PC-3 (cell line): ENCODE results near the gene STAG3. TPM values are rescaled to one million over a fixed set of nuclear protein-coding genes. Genes with fewer than 3 reads are reported as not detected.

Source experiments
- ATAC-seq: fragments of 200-7000 bp; cut with Tn5 transposase; 2 replicates; pipeline ENCODE4 v1.9.1; 2020; ENCODE audit warnings: mild to moderate bottlenecking, moderate library complexity
- BruUV-seq: library from RNA; stranded (reverse); fragments of 400-500 nt; replicated peaks from 2 replicates; lab custom pipeline; 2021; lab: Mats Ljungman, UMichigan
- CTCF ChIA-PET: fragments of 300-600 bp; sonication (Branson Sonifier 250); formaldehyde crosslinking; loops from one replicate; lab custom pipeline; 2022; ENCODE audit warnings: antibody characterized with exemption; lab: Charles Lee
- POLR2A ChIA-PET: fragments of 300-600 bp; sonication (Branson Sonifier 250); formaldehyde crosslinking; loops from one replicate; lab custom pipeline; 2022; ENCODE audit warnings: antibody characterized with exemption; ENCODE audit not compliant: unreplicated experiment; lab: Charles Lee
- DNase-seq: peaks from one replicate; pipeline ENCODE4 v3.0.0-alpha.2; 2015
- H2AFZ ChIP-seq: fragments of 300-600 bp; sonication (generic); 2 replicates; pipeline ENCODE4 v1.6.0; 2016; ENCODE audit warnings: antibody characterized with exemption, low read length
- H3F3A ChIP-seq: fragments of 300-600 bp; sonication (generic); one replicate; pipeline ENCODE4 v1.6.0; 2017; ENCODE audit warnings: antibody characterized with exemption, low read length, control low read depth, mild to moderate bottlenecking; ENCODE audit not compliant: unreplicated experiment
- H3K27ac ChIP-seq: fragments of 300-600 bp; sonication (generic); 2 replicates; pipeline ENCODE4 v1.5.1; 2016; ENCODE audit warnings: mild to moderate bottlenecking, low read length
- H3K27me3 ChIP-seq: fragments of 300-600 bp; sonication (generic); 2 replicates; pipeline ENCODE4 v1.6.1; 2016; ENCODE audit warnings: low read length, mixed read lengths
- H3K36me3 ChIP-seq: fragments of 300-600 bp; sonication (generic); 2 replicates; pipeline ENCODE4 v1.6.1; 2016; ENCODE audit warnings: low read depth, mixed run types, low read length, mixed read lengths
- H3K4me1 ChIP-seq: fragments of 300-600 bp; sonication (generic); 2 replicates; pipeline ENCODE4 v1.5.1; 2016; ENCODE audit warnings: low read length; ENCODE audit not compliant: insufficient read depth
- H3K4me2 ChIP-seq: fragments of 300-600 bp; sonication (generic); 2 replicates; pipeline ENCODE4 v1.6.0; 2016; ENCODE audit warnings: low read length
- H3K4me3 ChIP-seq: fragments of 300-600 bp; sonication (generic); 2 replicates; pipeline ENCODE4 v1.5.1; 2016; ENCODE audit warnings: mild to moderate bottlenecking, low read length, mixed read lengths
- H3K79me2 ChIP-seq: fragments of 300-600 bp; sonication (generic); 2 replicates; pipeline ENCODE4 v1.6.1; 2017; ENCODE audit warnings: low read length, mixed read lengths
- H3K9ac ChIP-seq: fragments of 300-600 bp; sonication (generic); 2 replicates; pipeline ENCODE4 v1.6.0; 2016; ENCODE audit warnings: mild to moderate bottlenecking, low read length
- H3K9me2 ChIP-seq: fragments of 300-600 bp; sonication (generic); replicated peaks from 2 replicates; pipeline ENCODE4 v1.6.1; 2016; ENCODE audit warnings: mixed run types, low read length, mixed read lengths
- H3K9me3 ChIP-seq: fragments of 300-600 bp; sonication (generic); 2 replicates; pipeline ENCODE4 v1.6.1; 2016; ENCODE audit warnings: low read length, mixed read lengths
- H4K20me1 ChIP-seq: fragments of 300-600 bp; sonication (generic); 2 replicates; pipeline ENCODE4 v1.6.1; 2016; ENCODE audit warnings: low read length, mixed read lengths
- CTCF ChIP-seq: fragments of 300-600 bp; sonication (generic); conservative IDR thresholded peaks from 2 replicates; pipeline ENCODE4 v1.5.1; 2017; ENCODE audit warnings: antibody characterized with exemption, low read depth, mild to moderate bottlenecking, low read length
- EZH2 ChIP-seq: fragments of 300-600 bp; sonication (generic); IDR thresholded peaks from one replicate; pipeline ENCODE4 v1.6.1; 2017; ENCODE audit warnings: antibody characterized with exemption, mild to moderate bottlenecking, low read length; ENCODE audit not compliant: unreplicated experiment
- EZH2phosphoT487 ChIP-seq: fragments of 300-600 bp; sonication (generic); IDR thresholded peaks from 2 replicates; pipeline ENCODE4 v1.6.1; 2018; ENCODE audit warnings: mild to moderate bottlenecking, antibody characterized with exemption, low read length, borderline replicate concordance
- intact Hi-C: fragments of 100-400 bp; cut with micrococcal nuclease; formaldehyde crosslinking; loops from 2 replicates; pipeline ENCODE4 v1.9.0; 2023
- total RNA-seq: library from RNA; depleted of rRNA; stranded (reverse); fragments of >200 nt; gene quantifications from 2 replicates; pipeline ENCODE4 v1.2.3, GENCODE V29; 2014

The STAG3 gene
- total RNA-seq, 1 experiment from 2014 or later, result 0.07 TPM

GRCh38 chr7:100154651-100155491, 22.8 kb upstream of the STAG3 start:
- no TSS peak for BruUV-seq
- Histone ChIP-seq H3F3A (no peaks in the 10 kb centered on the region), H4K20me1 (peaks cover 6% of the 10 kb centered on the region; the same call in 1 of the 2 replicates), H2AFZ (no peak overlapping the region), H3K27ac (no peak overlapping the region), H3K36me3 (peaks cover 10% of the 10 kb centered on the region; the same call in 1 of the 2 replicates), H3K9me3 (no peaks in the 10 kb centered on the region), H3K79me2 (peaks cover 40% of the 10 kb centered on the region), H3K4me1 (peaks cover 19% of the 10 kb centered on the region), H3K4me2 (no peak overlapping the region), H3K27me3 (no peaks in the 10 kb centered on the region), H3K9ac (no peak overlapping the region), H3K9me2 (no peaks in the 10 kb centered on the region), H3K4me3 (no peak overlapping the region)
- no peak for DNase-seq
- ChIA-PET CTCF (no interaction called here), POLR2A (interaction anchor here (0.6 kb wide), 1 partner anchor 34 kb away, joined by 5 read pairs; no protein-coding TSS in a partner anchor)
- no peak for ATAC-seq
- intact Hi-C loops, result no loop called here
- TF ChIP-seq EZH2phosphoT487 (no peak), EZH2 (no peak)

- Histone ChIP-seq H3K4me1 (peaks cover 14% of the 10 kb centered on the region), H3K9me3 (no peaks in the 10 kb centered on the region), H4K20me1 (peaks cover 6% of the 10 kb centered on the region; the same call in 1 of the 2 replicates), H3K9me2 (no peaks in the 10 kb centered on the region), H3K36me3 (peaks cover 10% of the 10 kb centered on the region; the same call in 1 of the 2 replicates), H3F3A (no peaks in the 10 kb centered on the region), H3K4me2 (no peak overlapping the region), H3K27me3 (no peaks in the 10 kb centered on the region), H3K79me2 (peaks cover 32% of the 10 kb centered on the region), H3K27ac (no peak overlapping the region), H2AFZ (no peak overlapping the region), H3K4me3 (no peak overlapping the region), H3K9ac (no peak overlapping the region)
- ATAC-seq, result no peak
- no peak for DNase-seq
- BruUV-seq, result no TSS peak
- intact Hi-C loops, result no loop called here
- ChIA-PET CTCF (no interaction called here), POLR2A (no interaction called here)
- TF ChIP-seq EZH2phosphoT487, result no peak
- no peak for TF ChIP-seq EZH2
- no peak for TF ChIP-seq CTCF
Measured at GRCh38 chr7:100155553-100156317, 22.0 kb upstream of the STAG3 start.

GRCh38 chr7:100156331-100157068, 21.2 kb upstream of the STAG3 start:
- H3K9ac ChIP-seq, result no peak overlapping the region
- DNase-seq, result no peak
- CTCF ChIA-PET, result no interaction called here

More at GRCh38 chr7:100156331-100157068, 21.2 kb upstream of the STAG3 start:
- POLR2A ChIA-PET, result no interaction called here
- no peaks in the 10 kb centered on the region for H3K9me2 ChIP-seq
- TF ChIP-seq CTCF (no peak), EZH2 (no peak), EZH2phosphoT487 (no peak)
- no peaks in the 10 kb centered on the region for H3F3A ChIP-seq
- H3K4me1 ChIP-seq, result peaks cover 14% of the 10 kb centered on the region
- no peaks in the 10 kb centered on the region for H3K27me3 ChIP-seq
- intact Hi-C loops, result no loop called here
- no peak overlapping the region for H2AFZ ChIP-seq
- BruUV-seq, result no TSS peak
- peak overlapping the region; percentile 97 for H3K4me2 ChIP-seq
- ATAC-seq, result no peak
- peak overlapping the region; percentile 89; the same call in 1 of the 2 replicates for H3K4me3 ChIP-seq
- peaks cover 32% of the 10 kb centered on the region for H3K79me2 ChIP-seq
- H4K20me1 ChIP-seq, result peaks cover 6% of the 10 kb centered on the region; the same call in 1 of the 2 replicates
- peaks cover 10% of the 10 kb centered on the region; the same call in 1 of the 2 replicates for H3K36me3 ChIP-seq
- H3K27ac ChIP-seq, result no peak overlapping the region
- H3K9me3 ChIP-seq, result no peaks in the 10 kb centered on the region
